GM19467 (cell line): ENCODE data around the gene SLC25A41.
A peak's percentile ranks its signal among the peaks of the same experiment; 100 is the strongest.
"Not testable (repeated sequence)": the region's sequence is repeated elsewhere in the genome, so short reads cannot be mapped to it uniquely, and the experiment has no call there.

Source experiments
- ATAC-seq: cut with Tn5 transposase; IDR thresholded peaks from one replicate; pipeline ENCODE4 v1.9.1; 2021; ENCODE audit warnings: mild to moderate bottlenecking, moderate library complexity; ENCODE audit not compliant: unreplicated experiment

The SLC25A41 gene

GRCh38 chr19:6428692-6429418 lies 4.7 kb downstream of the SLC25A41 start:
- not testable (repeated sequence) for ATAC-seq

DNA sequence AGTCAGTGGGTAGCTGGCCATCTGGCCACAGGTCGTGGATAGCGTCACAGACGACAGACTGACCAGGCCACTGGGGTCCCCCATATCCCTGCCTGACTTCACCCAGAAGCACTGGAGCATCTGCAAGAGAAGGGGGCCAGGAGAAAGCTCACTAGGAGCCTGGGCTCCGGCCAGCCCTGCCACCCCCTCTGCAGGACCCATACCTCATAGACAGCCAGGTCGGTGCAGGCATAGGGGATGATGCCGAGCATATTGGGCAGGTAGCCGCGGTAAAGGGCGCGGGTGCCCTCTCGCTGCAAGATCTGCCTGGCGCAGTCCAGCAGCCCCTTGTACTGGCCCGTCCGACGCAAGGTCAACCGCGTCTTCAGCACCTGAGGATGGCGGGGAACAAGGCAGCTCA lies 6.4 kb downstream of the SLC25A41 start:
- ATAC-seq: no peak

DNA sequence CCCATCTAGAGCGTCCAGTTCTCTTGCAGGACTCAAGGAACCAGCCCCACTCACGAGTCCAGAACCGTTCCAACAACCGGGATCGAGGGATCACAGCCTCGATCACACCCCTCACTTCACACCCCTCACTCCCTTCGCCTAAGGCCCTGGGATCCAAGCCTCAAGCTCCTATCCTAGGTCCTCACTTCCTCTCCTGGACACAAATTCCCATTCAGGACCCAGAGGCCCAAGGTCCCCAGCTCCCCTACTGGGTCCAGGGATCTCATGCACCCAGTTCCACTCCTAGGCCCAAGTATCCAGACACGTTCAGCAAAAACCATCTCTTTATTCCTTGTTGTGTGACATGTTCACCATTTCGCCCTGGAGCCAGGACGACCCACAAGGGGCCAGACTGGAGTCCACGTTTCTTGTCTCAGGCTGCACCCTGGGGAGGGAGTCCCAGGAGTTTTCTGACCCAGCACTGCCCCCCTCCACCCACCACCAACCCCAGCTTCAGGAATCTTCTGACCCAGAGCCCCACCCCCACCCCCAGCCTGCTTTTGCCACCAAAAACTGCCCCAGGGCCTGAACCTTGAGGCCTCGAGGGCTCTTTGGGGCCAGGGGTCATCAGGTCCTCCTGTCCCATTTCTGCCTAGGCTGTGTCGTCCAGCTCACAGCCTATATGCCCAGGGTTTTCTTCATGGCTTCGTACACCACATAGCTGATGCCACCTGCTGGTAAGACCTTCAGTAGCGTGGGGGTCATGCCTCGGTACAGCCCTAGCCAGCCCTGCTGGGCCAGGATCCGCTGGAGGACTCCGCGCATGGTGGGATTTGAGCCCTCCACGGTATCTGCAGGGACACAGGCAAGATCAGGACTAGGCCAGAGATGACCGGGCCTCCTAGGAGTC lies 7.6 kb downstream of the SLC25A41 start:
- no peak for ATAC-seq

DNA sequence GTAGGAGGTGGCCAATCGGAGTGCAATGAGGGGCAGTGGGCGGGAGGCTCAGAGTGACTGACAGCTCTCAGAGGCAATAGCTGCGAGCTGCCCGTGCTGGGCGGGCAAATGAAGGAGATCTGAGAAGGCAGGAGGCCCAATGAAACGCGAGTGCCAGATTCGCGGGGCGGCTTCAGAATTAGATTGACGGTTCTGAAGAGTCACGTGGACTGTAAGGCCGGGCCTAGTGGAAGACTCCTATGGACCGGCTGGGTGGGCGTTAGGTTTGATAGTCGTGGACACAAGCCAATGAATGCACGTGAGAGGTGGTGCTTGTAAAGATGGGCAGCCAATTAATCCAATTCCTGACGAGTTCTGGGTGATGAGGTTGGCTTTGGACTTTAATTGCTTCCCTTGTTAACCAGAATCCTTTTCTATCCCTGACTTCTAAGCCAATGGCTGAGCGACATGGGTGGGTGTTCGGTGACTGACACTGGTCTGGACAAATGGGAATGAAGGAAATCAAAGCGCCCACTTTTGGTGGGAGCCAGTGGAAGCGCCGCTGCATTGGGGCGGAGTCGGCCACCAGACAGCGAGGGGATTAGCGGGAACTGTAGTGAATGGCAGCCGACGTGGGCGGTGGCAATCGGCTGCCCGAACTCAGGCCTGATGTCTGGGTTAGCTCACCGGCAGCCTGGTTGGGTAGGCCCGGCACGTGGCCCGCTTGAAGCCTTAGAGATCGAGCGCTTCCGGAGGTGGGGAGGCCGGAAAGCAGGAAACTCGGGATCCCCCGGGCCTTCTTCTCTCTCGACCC lies 8.4 kb downstream of the SLC25A41 start:
- peak; percentile 78 for ATAC-seq

DNA sequence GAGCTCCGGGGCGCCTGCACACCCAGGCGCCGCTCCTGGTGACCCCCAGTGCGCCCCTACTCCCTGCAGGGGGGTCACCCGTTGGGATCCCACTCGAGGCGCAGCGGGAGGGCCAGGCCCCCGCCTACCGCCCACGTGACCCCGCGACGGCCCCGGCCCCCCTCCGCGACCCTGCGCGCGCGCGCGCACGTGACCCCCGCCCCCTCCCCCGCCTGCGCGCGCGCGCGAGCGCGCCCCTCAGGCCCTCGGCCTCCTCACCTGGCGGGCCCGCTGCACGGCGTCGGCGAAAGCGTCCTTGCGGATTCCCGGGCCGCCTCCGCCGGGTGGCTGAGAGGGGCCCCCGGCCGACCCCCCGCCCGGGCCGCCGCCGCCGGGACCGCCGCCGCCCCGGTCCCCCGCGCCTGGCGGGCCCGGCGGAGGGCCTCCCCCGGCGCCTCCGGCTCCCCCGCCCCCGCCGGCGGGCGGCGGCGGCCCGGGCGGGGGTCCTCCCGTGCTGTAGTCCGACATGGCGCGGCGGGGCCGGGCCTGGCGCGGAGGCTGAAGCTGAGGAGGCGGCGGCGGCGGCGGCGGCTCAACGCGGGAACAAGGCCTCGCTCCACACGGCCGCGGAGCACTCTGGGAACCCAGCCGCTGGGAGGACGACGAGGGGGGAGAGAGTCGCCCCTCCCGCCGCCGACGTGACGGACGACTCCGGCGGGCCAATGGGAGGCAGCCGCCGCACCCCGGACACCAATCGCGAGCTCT lies 9.2 kb downstream of the SLC25A41 start, which contains the start of gene KHSRP:
TSS of gene KHSRP (minus strand) at position 617 of the 744 bp plus-strand sequence. CDS start at position 507, 110 bp downstream.
- ATAC-seq: no peak

DNA sequence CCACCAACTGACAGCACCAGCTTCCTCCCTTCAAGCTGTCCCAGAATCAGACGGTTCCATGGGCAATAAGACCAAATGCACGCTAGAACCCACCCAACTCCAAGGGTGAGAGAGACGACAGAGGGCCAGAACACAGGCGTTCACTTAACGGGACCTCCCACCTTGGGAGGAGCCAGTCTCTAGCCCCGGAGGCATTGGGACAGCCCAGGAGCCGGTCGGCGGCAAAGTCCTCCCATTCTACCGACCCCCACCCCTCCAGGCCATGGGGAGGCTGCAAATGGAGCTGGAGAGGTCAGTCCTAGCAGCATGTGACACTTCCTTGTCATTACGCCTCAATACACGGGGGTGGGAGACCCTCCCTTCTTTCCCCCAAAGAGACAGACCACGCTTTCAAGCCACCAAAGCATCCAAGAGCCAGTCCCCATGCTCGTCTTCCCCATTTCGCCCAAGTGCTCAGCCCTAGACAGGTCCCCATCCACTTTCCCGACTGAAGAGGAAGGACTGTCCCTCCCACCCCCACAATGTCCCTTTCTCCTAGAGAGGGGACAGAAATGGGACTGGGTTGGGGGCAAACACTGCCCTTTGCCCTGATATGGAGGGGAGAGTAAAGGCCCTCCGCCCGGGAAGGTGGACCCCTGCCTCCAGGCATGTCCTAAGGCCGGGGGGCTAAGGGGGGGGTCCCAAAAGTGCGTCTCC lies 9.9 kb downstream of the SLC25A41 start:
- no peak for ATAC-seq

DNA sequence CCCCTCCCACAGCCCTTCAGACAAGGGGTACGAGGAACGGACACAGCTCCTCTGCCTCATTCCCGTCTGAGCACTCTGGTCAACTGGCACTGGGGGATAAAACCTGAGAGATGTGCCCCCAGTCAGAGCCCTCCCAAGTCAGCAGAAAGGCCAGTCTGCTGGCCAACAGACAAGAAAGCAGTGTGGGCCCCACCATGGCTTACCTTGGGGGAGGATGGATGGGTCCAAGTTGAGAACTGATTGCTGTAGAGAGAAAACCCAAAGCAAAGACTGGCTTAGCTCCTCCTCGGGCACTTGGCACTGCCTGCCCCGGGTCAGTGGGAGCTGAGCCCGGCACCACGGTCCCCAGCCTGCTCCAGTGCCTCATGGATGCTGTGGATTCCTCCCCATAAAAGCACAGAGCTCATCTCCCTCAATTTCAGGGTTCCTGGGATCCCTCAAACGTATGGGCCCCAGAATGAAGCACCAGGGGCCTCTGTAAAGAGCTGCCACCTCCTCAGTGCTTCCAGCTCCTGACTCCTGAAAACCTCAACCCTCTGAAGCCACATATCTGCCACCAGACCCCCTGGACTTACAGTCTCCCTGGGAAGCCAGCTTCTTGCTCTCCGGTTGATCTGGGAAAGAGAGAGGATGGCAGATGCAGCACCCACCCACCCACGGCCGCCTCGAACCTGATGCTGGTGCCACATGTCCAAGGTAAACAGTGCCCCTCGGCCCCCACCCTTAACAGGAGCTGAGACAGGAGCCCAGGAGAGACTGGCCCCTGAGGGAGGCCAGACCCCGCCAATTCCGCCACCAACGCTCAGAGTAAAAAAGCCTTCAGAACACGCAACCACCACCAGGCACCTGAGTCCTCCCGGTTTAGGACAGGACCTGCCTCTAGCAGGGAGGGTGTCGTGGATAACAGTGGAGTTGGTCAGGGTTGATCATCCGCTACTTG lies 12.2 kb downstream of the SLC25A41 start:
- no peak for ATAC-seq

GRCh38 chr19:6418562-6418932 lies 15.0 kb downstream of the SLC25A41 start:
- ATAC-seq: no peak

DNA sequence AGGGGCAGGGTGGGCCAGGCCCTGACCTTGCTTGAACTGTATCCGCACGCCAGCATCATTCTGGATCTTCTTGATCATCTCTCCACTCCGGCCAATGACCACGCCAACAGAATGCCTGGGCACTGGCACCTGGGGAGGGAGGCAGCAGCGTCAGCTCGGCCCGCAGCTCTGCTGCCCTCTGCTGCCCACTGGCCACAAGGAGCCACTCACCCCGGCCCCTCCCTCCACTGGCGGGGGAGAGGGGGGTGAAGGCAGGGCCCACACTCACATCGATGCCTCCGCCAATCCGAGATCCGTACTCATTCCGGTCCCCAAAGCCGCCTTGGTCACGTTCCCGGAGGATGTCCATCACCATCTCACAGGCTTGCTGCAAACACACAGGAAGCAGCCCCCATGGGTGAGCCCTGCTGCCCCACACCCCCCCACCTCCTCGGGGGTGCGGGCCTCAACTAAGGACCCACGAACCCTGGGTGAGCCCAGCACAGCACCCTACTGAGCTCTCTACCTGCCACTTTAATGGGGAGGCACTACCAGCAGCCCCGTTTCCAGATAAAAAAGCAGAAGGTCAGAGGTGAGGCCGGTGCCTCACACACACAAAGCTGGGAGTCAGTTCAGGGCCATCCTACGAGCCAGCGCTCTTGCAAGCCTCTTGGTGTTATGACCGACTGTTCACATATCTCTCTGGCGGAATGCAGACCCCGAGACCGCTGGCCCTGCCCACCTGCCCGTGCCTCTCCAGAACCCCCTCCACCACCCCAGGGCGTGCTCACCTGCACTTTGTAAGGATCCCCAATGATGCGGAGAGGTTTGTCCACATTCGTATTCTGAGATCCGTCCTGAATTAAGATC lies 15.6 kb downstream of the SLC25A41 start:
- no peak for ATAC-seq

DNA sequence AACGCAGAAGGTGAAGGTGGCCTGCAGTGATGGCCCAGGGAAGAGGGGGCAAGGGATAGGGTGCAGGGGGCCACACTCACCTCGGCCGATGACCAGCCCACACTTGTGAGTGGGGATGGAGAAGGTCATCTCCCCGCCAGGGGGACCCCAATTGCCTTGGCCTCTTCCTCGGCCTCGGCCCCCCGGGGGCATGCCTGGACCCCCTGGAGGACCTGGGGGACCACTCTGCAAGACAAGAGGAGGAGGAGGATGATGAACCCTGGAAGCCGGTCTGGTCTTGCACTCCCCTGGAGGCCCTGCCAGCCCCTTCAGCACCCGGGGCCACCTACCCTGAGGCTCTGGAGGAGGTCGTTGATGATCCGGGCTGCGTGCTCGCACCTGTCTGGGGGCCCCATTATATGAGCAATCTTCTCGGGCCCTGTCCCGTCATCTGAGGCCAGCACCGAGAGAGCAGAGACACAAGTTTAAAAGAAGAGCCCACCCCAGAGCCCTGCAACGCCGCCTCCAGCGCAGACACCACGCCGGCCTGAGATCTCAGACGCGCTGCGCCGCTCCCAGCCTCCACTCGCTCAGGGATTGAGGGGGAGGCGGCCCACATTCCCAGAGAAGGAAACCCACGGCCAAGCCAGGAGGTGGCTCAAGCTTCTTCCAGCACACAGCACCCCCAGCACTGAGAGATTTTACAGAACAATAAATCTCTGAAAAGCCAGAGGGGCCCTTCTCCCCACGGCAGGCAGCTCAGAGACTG lies 16.7 kb downstream of the SLC25A41 start:
- ATAC-seq: no peak

DNA sequence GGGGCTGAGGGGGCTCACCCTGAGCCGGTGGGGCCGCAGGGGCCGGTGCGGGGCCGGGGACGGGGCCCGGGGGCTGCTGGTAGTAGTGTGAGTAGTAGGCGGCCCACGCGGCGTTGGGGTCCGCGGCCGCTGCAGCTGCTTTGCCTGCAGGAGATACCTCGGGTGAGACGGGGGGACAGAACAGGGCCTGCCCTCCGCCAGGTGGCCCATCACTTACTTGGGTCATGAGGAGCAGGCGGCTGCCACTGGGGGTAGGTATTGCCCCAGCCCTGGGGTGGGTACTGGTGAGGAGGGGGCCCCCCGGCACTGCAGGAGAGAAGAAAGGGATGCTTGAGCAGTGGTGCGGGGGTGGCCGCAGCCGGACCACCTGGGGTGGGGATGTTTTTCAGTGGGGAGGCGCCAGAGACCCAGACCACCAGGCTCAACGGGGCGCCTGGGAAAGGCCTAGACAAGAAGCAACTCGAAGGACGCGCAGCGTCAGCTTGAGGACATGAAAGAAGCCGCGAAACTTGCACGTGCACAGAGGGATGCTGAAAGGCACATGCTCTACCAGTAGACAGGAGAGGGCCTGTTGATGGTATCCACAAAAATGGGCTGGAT lies 17.9 kb downstream of the SLC25A41 start:
- ATAC-seq: no peak

DNA sequence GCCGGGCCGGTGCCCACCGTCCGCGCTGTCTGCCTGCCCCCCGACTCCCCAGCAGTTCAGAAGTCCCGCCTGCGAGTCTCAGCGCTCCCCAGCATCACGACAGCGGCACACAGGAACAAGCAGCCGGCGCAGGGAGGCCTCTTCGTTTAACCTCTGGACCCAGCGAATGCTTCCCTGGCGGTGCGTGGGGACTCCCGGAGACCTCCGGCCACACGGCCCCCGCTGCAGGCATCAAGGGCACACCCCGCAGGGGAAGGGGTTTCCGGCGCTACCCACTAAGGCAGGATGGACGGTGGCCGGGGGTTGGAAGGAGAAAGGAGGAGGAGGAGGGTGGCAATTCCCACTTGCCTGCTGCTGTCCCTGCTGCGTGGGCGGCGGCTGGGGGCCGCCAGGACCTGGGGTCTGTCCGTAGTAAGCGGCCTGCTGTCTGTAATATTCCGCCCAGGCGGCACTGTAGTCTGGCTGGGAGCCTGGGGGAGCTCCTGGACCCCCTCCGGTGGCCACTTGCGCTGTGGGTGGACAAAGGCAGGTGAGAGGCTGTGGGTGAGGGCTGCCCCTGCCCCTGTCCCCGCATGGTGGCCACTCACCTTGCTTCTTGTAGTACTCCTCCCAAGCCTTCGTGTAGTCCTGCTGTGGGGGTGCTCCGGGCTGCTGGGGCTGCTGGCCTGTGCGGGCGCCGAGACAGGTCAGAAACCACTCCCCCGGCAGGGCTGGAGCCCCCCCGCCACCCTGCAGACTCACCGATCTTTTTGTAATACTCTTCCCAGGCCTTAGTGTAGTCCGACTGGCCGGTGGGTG lies 18.6 kb downstream of the SLC25A41 start:
- ATAC-seq: no peak

DNA sequence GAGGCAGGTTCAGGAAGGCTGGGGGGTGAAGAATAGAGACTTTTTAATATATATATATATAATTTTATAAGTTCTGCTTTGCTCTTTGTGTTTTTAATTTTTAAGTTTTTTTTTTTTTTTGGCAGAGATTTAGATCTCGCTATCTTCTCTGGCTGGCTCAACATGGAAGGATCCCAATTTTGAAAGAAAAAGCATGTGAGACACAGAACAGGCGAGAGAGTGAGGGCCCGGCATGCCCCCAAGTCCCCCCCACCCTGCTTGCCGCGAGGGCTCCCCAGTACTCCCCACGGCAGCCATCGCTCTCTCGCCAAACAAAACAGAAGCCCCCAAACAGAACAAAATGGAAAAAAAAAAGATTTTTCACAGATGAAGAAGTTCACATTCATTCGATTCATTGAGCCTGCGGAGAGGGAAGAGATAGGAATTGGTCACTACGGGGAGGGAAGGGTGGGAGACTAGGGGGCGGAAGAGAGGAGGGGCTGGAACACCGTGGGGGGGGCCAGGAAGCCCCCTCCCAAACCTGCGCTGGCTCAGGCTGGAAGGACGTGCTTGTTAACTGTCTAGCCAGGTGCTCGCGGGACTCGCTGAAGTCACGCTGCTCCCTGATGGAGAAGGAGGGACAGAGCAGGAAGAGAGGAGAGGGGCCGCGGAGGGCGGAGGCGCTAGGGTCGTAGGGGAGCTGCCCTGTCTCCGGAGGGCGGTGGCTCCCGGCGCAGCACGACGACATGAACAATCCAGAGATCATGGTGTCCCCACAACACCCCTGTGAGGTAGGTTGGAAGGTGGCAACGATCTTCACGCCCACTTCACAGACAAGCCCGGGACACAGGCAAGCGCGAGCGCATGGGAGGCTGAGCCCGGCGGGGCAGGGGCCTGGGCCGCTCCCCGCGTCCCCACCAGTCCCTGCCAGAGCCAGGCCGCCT lies 19.6 kb downstream of the SLC25A41 start:
- ATAC-seq: no peak

DNA sequence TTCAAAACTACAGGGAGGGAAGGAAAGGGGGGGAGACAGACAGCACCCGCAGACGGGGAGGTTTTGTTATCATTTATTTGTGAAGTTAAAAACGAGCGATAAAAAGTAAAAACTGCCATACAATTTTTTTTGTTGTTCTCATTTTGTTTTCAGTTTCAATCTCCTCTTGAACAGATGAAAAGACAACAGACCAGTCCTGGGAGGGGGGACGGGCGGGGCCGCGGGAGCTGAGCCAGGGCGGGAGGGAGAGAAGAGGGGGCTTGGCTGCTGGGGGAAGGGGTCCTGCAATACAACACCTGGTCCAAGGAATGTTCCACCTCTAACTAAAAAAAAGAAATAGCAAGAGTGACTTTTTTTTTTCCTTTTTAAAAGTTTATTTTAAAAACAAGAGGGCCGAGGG lies 20.3 kb downstream of the SLC25A41 start:
- ATAC-seq: no peak
